GM12878 (cell line): ENCODE data around the gene DEK. TPM values are rescaled to one million over a fixed set of nuclear protein-coding genes. Genes with fewer than 3 reads are reported as not detected.

Experiments
- ATAC-seq: fragments of 200-7000 bp; cut with Tn5 transposase; 3 replicates; pipeline ENCODE4 v1.9.1; 2020; ENCODE audit warnings: mild to moderate bottlenecking, moderate library complexity
- BruUV-seq: library from RNA; stranded (reverse); fragments of 400-500 nt; replicated peaks from 2 replicates; lab custom pipeline; 2021; lab: Mats Ljungman, UMichigan
- CTCF ChIA-PET: fragments of 300-600 bp; sonication (Branson Sonifier 250); formaldehyde crosslinking; extraction: SDS; loops from one replicate; lab custom pipeline; 2021; ENCODE audit warnings: inconsistent platforms; lab: Yijun Ruan, JAX
- POLR2A ChIA-PET: fragments of 350-600 bp; formaldehyde crosslinking; extraction: SDS; loops from one replicate; lab custom pipeline; 2021; ENCODE audit warnings: inconsistent platforms; lab: Charles Lee
- RAD21 ChIA-PET: fragments of 300-600 bp; sonication (Branson Sonifier 250); formaldehyde crosslinking; loops from one replicate; lab custom pipeline; 2023; ENCODE audit warnings: antibody characterized with exemption; ENCODE audit not compliant: unreplicated experiment; lab: Charles Lee
- SMC1A ChIA-PET: fragments of 300-600 bp; sonication (Branson Sonifier 250); formaldehyde crosslinking; loops from one replicate; lab custom pipeline; 2023; ENCODE audit not compliant: unreplicated experiment, uncharacterized antibody; lab: Charles Lee
- DNase-seq: peaks from one replicate; pipeline ENCODE4 v3.0.0-alpha.2; 2011; ENCODE audit warnings: low read depth, low spot score
- FAIRE-seq: peaks from 3 replicates; lab custom pipeline; 2011; peaks lifted over from hg19 to GRCh38; lab: Jason Lieb, UNC
- H2AFZ ChIP-seq: 2 replicates; pipeline ENCODE4 v1.6.0; 2011; ENCODE audit warnings: low read depth, low read length, control low read depth; ENCODE audit not compliant: control insufficient read depth
- H3K27ac ChIP-seq: 2 replicates; pipeline ENCODE4 v1.5.1; 2011; ENCODE audit warnings: control low read depth; ENCODE audit not compliant: control insufficient read depth, insufficient read depth
- H3K27me3 ChIP-seq, 2 experiments: replicated peaks in 1 of 2; 2 replicates each; pipeline versions ENCODE4 v1.6.0 to v1.6.1; 2011; ENCODE audit warnings: low read length in 1 of 2; ENCODE audit not compliant: control insufficient read depth in 2 of 2, insufficient read depth in 2 of 2
- H3K36me3 ChIP-seq, 2 experiments: 2 replicates each; pipeline ENCODE4 v1.5.1; 2011; ENCODE audit warnings: low read length in 1 of 2; ENCODE audit not compliant: control insufficient read depth in 2 of 2, insufficient read depth in 2 of 2
- H3K4me1 ChIP-seq: 2 replicates; pipeline ENCODE4 v1.6.1; 2011; ENCODE audit warnings: mild to moderate bottlenecking, low read length, moderate library complexity, mixed read lengths; ENCODE audit not compliant: control insufficient read depth, insufficient read depth
- H3K4me2 ChIP-seq: 2 replicates; pipeline ENCODE4 v1.6.0; 2011; ENCODE audit warnings: control low read depth; ENCODE audit not compliant: control insufficient read depth, insufficient read depth
- H3K4me3 ChIP-seq: fragments of 200-600 bp; sonication (generic); 2 replicates; pipeline ENCODE4 v1.5.1; 2016
- H3K79me2 ChIP-seq: 2 replicates; pipeline ENCODE4 v1.6.0; 2011; ENCODE audit warnings: low read length; ENCODE audit not compliant: control insufficient read depth, insufficient read depth
- H3K9ac ChIP-seq: 2 replicates; pipeline ENCODE4 v1.8.0; 2011; ENCODE audit warnings: low read length, control low read depth, mixed read lengths; ENCODE audit not compliant: control insufficient read depth, insufficient read depth
- H3K9me3 ChIP-seq: replicated peaks from 3 replicates; pipeline ENCODE4 v1.5.1; 2011; ENCODE audit warnings: mild to moderate bottlenecking, low read length; ENCODE audit not compliant: control insufficient read depth, insufficient read depth
- H4K20me1 ChIP-seq: 2 replicates; pipeline ENCODE4 v1.6.0; 2011; ENCODE audit not compliant: control insufficient read depth, insufficient read depth
- BACH1 ChIP-seq: fragments of 450-650 bp; IDR thresholded peaks from 2 replicates; pipeline ENCODE4 v1.6.1; 2017; ENCODE audit warnings: mild to moderate bottlenecking, borderline replicate concordance
- EZH2 ChIP-seq: IDR thresholded peaks from 2 replicates; pipeline ENCODE4 v1.6.1; 2012; ENCODE audit warnings: low read depth, mild to moderate bottlenecking, control low read depth, inconsistent platforms, low read length, borderline replicate concordance; ENCODE audit not compliant: control insufficient read depth
- NFXL1 ChIP-seq: fragments of 450-650 bp; IDR thresholded peaks from 2 replicates; pipeline ENCODE4 v1.6.1; 2017; ENCODE audit warnings: antibody characterized with exemption, mild to moderate bottlenecking, borderline replicate concordance
- NFYB ChIP-seq: IDR thresholded peaks from 2 replicates; pipeline ENCODE4 v1.6.1; 2011; ENCODE audit warnings: low read depth, mild to moderate bottlenecking, low read length, improper control_type of control experiment, moderate library complexity; ENCODE audit not compliant: insufficient read depth
- PAX5 ChIP-seq: IDR thresholded peaks from 2 replicates; pipeline ENCODE4 v1.6.1; 2011; ENCODE audit warnings: low read depth, low read length, borderline replicate concordance
- RAD21 ChIP-seq: IDR thresholded peaks from 2 replicates; pipeline ENCODE4 v1.6.1; 2011; ENCODE audit warnings: mild to moderate bottlenecking, low read depth, low read length, moderate library complexity; ENCODE audit not compliant: insufficient read depth
- RFX5 ChIP-seq: IDR thresholded peaks from 2 replicates; pipeline ENCODE4 v1.6.1; 2011; ENCODE audit warnings: low read depth, low read length, improper control_type of control experiment
- WGBS: methylation state at CpG from one replicate; pipeline ENCODE4 v1.1.6; 2016; ENCODE audit warnings: low lambda C conversion rate; ENCODE audit not compliant: insufficient replicate concordance, insufficient coverage; ENCODE audit errors: missing lambda C conversion rate; 5-methylcytosine and 5-hydroxymethylcytosine counted together
- in situ Hi-C: fragments of 300-500 bp; cut with MboI; formaldehyde crosslinking; loops from 9 replicates; pipeline ENCODE4 v1.14.3; 2018; ENCODE audit warnings: mixed read lengths
- intact Hi-C: fragments of 100-400 bp; cut with micrococcal nuclease; formaldehyde crosslinking; loops from one replicate; pipeline ENCODE4 v1.14.2; 2022; ENCODE audit not compliant: unreplicated experiment
- polyA plus RNA-seq, 11 experiments: library from polyadenylated mRNA; depleted of rRNA in 4 of 11; unstranded in 6 of 11; stranded (reverse) in 5 of 11; fragments of >200 nt; fragmentation: Nextera tagmentation in 4 of 11; fragmentation: Illumina TruSeq in 1 of 11; extraction: Ambion mirVana in 4 of 11; extraction: Trizol in 1 of 11; gene quantifications; 1 replicate in 1 of 11; 2 replicates in 10 of 11; pipeline versions ENCODE4 v1.2.1 to v1.2.3, GENCODE V29; 2011 to 2016; ENCODE audit warnings: inconsistent platforms in 2 of 11, missing spikeins in 2 of 11, low read depth in 1 of 11
- total RNA-seq, 4 experiments: library from RNA; depleted of rRNA in 3 of 4; stranded (reverse); fragments of >200 nt in 3 of 4; fragmentation: Illumina TruSeq in 1 of 4; extraction: Trizol in 1 of 4; gene quantifications; 2 replicates each; pipeline versions ENCODE4 v1.2.1 to v1.2.3, GENCODE V29; 2013 to 2021
- TF ChIP-seq, protein P1 (sequence below): IDR thresholded peaks from 2 replicates; pipeline ENCODE4 v1.6.1; 2012; ENCODE audit warnings: improper control_type of control experiment, low read depth, low read length; ENCODE audit not compliant: insufficient replicate concordance
- TF ChIP-seq, protein P2 (sequence below): IDR thresholded peaks from 2 replicates; pipeline ENCODE4 v1.6.1; 2011; ENCODE audit warnings: mild to moderate bottlenecking, low read depth, low read length, moderate library complexity; ENCODE audit not compliant: insufficient replicate concordance

Gene DEK
- total and polyA plus RNA-seq, 10 of the 15 experiments (the other 5 are each of a cell fraction or from before 2014, with no cell fraction given), result 111 to 346 (median 196) TPM

DNA sequence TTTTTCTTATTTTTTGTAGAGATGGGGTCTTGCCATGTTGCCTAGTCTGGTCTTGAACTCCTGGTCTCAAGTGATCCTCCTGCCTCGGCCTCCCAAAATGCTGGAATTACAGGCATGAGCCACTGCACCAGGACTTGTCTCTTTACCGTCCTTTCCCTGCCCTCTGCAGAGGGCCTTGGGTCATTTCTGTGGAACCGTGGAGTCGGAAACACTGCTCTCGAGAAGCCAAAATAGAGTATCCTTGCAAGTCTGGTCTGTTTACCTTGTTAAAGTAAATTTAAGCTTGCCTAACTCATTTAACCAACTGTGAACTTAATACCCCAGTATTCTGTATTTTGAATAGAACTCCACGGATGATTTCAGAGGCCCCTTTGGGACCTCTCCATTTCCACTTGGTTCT, 57.7 kb downstream of the DEK start:
- ChIA-PET RAD21 (no interaction called here), POLR2A (no interaction called here), SMC1A (no interaction called here)
- H3K27me3 ChIP-seq, result no peaks in the 10 kb centered on the region
- in situ Hi-C loops, result no loop called here
- H3K4me3 ChIP-seq, result no peak overlapping the region
- no peak for DNase-seq
- no peaks in the 10 kb centered on the region for H3K79me2 ChIP-seq
- H3K4me2 ChIP-seq, result no peak overlapping the region
- 81% methylated on average over 6 of the region's 6 CpGs for WGBS
- no peak for ATAC-seq
- no peak for FAIRE-seq
- TF ChIP-seq EZH2 (no peak), PAX5 (no peak), NFXL1 (no peak), NFYB (no peak), RFX5 (no peak), RAD21 (no peak), BACH1 (no peak)
- TF ChIP-seq, protein P1, sequence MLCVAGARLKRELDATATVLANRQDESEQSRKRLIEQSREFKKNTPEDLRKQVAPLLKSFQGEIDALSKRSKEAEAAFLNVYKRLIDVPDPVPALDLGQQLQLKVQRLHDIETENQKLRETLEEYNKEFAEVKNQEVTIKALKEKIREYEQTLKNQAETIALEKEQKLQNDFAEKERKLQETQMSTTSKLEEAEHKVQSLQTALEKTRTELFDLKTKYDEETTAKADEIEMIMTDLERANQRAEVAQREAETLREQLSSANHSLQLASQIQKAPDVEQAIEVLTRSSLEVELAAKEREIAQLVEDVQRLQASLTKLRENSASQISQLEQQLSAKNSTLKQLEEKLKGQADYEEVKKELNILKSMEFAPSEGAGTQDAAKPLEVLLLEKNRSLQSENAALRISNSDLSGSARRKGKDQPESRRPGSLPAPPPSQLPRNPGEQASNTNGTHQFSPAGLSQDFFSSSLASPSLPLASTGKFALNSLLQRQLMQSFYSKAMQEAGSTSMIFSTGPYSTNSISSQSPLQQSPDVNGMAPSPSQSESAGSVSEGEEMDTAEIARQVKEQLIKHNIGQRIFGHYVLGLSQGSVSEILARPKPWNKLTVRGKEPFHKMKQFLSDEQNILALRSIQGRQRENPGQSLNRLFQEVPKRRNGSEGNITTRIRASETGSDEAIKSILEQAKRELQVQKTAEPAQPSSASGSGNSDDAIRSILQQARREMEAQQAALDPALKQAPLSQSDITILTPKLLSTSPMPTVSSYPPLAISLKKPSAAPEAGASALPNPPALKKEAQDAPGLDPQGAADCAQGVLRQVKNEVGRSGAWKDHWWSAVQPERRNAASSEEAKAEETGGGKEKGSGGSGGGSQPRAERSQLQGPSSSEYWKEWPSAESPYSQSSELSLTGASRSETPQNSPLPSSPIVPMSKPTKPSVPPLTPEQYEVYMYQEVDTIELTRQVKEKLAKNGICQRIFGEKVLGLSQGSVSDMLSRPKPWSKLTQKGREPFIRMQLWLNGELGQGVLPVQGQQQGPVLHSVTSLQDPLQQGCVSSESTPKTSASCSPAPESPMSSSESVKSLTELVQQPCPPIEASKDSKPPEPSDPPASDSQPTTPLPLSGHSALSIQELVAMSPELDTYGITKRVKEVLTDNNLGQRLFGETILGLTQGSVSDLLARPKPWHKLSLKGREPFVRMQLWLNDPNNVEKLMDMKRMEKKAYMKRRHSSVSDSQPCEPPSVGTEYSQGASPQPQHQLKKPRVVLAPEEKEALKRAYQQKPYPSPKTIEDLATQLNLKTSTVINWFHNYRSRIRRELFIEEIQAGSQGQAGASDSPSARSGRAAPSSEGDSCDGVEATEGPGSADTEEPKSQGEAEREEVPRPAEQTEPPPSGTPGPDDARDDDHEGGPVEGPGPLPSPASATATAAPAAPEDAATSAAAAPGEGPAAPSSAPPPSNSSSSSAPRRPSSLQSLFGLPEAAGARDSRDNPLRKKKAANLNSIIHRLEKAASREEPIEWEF, result no peak
- TF ChIP-seq, protein P2, sequence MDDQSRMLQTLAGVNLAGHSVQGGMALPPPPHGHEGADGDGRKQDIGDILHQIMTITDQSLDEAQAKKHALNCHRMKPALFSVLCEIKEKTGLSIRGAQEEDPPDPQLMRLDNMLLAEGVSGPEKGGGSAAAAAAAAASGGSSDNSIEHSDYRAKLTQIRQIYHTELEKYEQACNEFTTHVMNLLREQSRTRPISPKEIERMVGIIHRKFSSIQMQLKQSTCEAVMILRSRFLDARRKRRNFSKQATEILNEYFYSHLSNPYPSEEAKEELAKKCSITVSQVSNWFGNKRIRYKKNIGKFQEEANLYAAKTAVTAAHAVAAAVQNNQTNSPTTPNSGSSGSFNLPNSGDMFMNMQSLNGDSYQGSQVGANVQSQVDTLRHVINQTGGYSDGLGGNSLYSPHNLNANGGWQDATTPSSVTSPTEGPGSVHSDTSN, result no peak
- TF ChIP-seq, all 136 proteins: peak for 0
- H3K4me1 ChIP-seq, result peaks cover 12% of the 10 kb centered on the region
- no peaks in the 10 kb centered on the region for H3K9me3 ChIP-seq
- no peak overlapping the region for H3K9ac ChIP-seq
- H4K20me1 ChIP-seq, result no peaks in the 10 kb centered on the region; the same call in 1 of the 2 replicates
- no TSS peak for BruUV-seq
- CTCF ChIA-PET, result no interaction called here
- no peak overlapping the region for H3K27ac ChIP-seq
- H2AFZ ChIP-seq, result no peak overlapping the region
- intact Hi-C loops, result no loop called here
- no peaks in the 10 kb centered on the region; a peak in 1 of 4 replicates for H3K36me3 ChIP-seq
